HepG2 (cell line): ENCODE measurements around the gene COMMD1. TPM values are rescaled to one million over a fixed set of nuclear protein-coding genes. Genes with fewer than 3 reads are reported as not detected.
A peak's percentile ranks its signal among the peaks of the same experiment; 100 is the strongest.

Experiments used
- ARNT ChIP-seq: fragments of 450-650 bp; IDR thresholded peaks from 2 replicates; pipeline ENCODE4 v1.6.1; 2017
- ATF7 ChIP-seq, 2 experiments: fragments of 450-650 bp in 1 of 2; sonication (generic) in 1 of 2; formaldehyde crosslinking in 1 of 2; IDR thresholded peaks; 2 replicates each; pipeline versions ENCODE4 v1.4.0 to v1.6.1; 2016 to 2020; ENCODE audit warnings: antibody characterized with exemption in 1 of 2, mild to moderate bottlenecking in 1 of 2, missing genetic modification reagents in 1 of 2
- ETV6 ChIP-seq: sonication (generic); formaldehyde crosslinking; conservative IDR thresholded peaks from 2 replicates; pipeline ENCODE4 v1.4.0; 2020; ENCODE audit warnings: missing genetic modification reagents
- HMG20A ChIP-seq: IDR thresholded peaks from 2 replicates; pipeline ENCODE4 v1.6.1; 2016; ENCODE audit warnings: borderline replicate concordance
- MBNL3 ChIP-seq: fragments of 250-450 bp; sonication (Bioruptor Pico); conservative IDR thresholded peaks from 2 replicates; pipeline ENCODE4 v1.8.0; 2022; ENCODE audit warnings: mild to moderate bottlenecking, inconsistent platforms
- RFX1 ChIP-seq: fragments of 450-650 bp; IDR thresholded peaks from 2 replicates; pipeline ENCODE4 v1.6.1; 2017
- SOX6 ChIP-seq, 2 experiments: fragments of 450-650 bp in 1 of 2; sonication (generic) in 1 of 2; formaldehyde crosslinking in 1 of 2; IDR thresholded peaks; 2 replicates each; pipeline versions ENCODE4 v1.4.0 to v1.6.1; 2017 to 2020; ENCODE audit warnings: antibody characterized with exemption in 1 of 2, mild to moderate bottlenecking in 1 of 2, missing genetic modification reagents in 1 of 2
- YEATS2 ChIP-seq: sonication (generic); formaldehyde crosslinking; IDR thresholded peaks from 2 replicates; pipeline ENCODE4 v1.4.0; 2020; ENCODE audit warnings: missing genetic modification reagents, borderline replicate concordance
- ZNF558 ChIP-seq: sonication (generic); formaldehyde crosslinking; IDR thresholded peaks from 2 replicates; pipeline ENCODE4 v1.9.0; 2022; ENCODE audit warnings: mild to moderate bottlenecking, missing genetic modification reagents, borderline replicate concordance
- ZNF616 ChIP-seq: sonication (generic); formaldehyde crosslinking; IDR thresholded peaks from 2 replicates; pipeline ENCODE4 v1.5.0; 2020; ENCODE audit warnings: low read depth, mild to moderate bottlenecking, missing genetic modification reagents
- ZNF780A ChIP-seq: sonication (generic); formaldehyde crosslinking; IDR thresholded peaks from 2 replicates; pipeline ENCODE4 v1.8.0; 2022; ENCODE audit warnings: mild to moderate bottlenecking, missing genetic modification reagents, moderate library complexity
- polyA plus RNA-seq, 8 experiments: library from polyadenylated mRNA; depleted of rRNA in 3 of 8; stranded (reverse) in 7 of 8; unstranded in 1 of 8; fragments of >200 nt; fragmentation: Illumina TruSeq in 4 of 8; extraction: Trizol in 4 of 8; gene quantifications; 2 replicates each; pipeline versions ENCODE4 v1.2.1 to v1.2.3, GENCODE V29; 2011 to 2016; ENCODE audit warnings: low read depth in 4 of 8, missing spikeins in 1 of 8, mixed read lengths in 1 of 8; ENCODE audit not compliant: insufficient read depth in 1 of 8
- total RNA-seq, 5 experiments: library from RNA; depleted of rRNA; stranded (reverse); fragments of >200 nt; fragmentation: Illumina TruSeq; extraction: Trizol; gene quantifications; 2 replicates each; pipeline ENCODE4 v1.2.3, GENCODE V29; 2016; ENCODE audit warnings: low read depth in 1 of 5
- TF ChIP-seq, protein P1 (sequence below): sonication (generic); formaldehyde crosslinking; IDR thresholded peaks from 2 replicates; pipeline ENCODE4 v1.4.0; 2020; ENCODE audit warnings: mild to moderate bottlenecking, missing genetic modification reagents
- TF ChIP-seq, protein P2 (sequence below): sonication (generic); formaldehyde crosslinking; IDR thresholded peaks from 2 replicates; pipeline ENCODE4 v1.4.0; 2020; ENCODE audit warnings: missing genetic modification reagents, borderline replicate concordance
- TF ChIP-seq, protein P3 (sequence below): sonication (generic); formaldehyde crosslinking; IDR thresholded peaks from 2 replicates; pipeline ENCODE4 v1.4.0; 2020; ENCODE audit warnings: low read depth, mild to moderate bottlenecking, missing genetic modification reagents
- TF ChIP-seq, protein P4 (sequence below): sonication (generic); formaldehyde crosslinking; IDR thresholded peaks from 2 replicates; pipeline ENCODE4 v1.5.1; 2020; ENCODE audit warnings: mild to moderate bottlenecking, missing genetic modification reagents, borderline replicate concordance
- TF ChIP-seq, protein P5 (sequence below): sonication (generic); formaldehyde crosslinking; IDR thresholded peaks from 2 replicates; pipeline ENCODE4 v1.5.0; 2020; ENCODE audit warnings: mild to moderate bottlenecking, missing genetic modification reagents

The COMMD1 gene
- total and polyA plus RNA-seq, 2 of the 13 experiments (the other 11 are each of a cell fraction or from before 2014, with no cell fraction given): 25.7 to 105 TPM

DNA sequence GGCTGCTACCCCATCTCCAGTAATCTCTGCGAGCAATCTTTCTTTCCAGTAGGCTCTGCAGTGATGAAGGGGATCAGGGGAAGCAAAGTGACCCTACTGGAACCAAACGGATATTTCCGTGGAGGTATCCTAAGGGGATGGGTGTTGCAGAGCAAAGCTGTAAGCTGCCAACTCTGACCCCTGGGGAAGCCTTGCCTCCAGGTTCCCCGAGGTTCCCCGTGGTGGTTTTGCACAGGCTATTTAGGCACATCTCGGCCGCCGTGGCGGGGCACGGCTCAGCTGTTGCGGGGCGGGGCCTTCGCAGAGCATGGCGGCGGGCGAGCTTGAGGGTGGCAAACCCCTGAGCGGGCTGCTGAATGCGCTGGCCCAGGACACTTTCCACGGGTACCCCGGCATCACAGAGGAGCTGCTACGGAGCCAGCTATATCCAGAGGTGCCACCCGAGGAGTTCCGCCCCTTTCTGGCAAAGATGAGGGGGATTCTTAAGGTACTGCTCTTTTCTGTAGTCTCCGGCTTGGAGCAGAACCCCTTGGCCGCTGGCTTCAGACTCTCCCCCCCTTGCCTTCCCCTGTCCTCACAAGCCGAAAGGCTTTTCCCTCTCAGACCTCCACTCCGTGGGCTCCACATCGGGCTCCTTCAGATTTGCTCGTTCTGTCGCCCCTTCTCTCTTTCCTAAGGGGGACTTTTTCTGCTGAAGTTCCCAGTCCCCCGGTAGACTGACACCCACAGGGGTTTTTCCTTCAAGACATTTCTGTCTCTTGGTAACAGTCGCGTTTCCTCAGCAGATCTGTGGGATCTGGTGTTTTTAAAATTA lies at the start of gene COMMD1 (continued):
- TF ChIP-seq, protein P1, sequence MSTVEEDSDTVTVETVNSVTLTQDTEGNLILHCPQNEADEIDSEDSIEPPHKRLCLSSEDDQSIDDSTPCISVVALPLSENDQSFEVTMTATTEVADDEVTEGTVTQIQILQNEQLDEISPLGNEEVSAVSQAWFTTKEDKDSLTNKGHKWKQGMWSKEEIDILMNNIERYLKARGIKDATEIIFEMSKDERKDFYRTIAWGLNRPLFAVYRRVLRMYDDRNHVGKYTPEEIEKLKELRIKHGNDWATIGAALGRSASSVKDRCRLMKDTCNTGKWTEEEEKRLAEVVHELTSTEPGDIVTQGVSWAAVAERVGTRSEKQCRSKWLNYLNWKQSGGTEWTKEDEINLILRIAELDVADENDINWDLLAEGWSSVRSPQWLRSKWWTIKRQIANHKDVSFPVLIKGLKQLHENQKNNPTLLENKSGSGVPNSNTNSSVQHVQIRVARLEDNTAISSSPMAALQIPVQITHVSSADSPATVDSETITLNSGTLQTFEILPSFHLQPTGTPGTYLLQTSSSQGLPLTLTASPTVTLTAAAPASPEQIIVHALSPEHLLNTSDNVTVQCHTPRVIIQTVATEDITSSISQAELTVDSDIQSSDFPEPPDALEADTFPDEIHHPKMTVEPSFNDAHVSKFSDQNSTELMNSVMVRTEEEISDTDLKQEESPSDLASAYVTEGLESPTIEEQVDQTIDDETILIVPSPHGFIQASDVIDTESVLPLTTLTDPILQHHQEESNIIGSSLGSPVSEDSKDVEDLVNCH (CRISPR knock-in tag): no peak
- TF ChIP-seq, protein P2, sequence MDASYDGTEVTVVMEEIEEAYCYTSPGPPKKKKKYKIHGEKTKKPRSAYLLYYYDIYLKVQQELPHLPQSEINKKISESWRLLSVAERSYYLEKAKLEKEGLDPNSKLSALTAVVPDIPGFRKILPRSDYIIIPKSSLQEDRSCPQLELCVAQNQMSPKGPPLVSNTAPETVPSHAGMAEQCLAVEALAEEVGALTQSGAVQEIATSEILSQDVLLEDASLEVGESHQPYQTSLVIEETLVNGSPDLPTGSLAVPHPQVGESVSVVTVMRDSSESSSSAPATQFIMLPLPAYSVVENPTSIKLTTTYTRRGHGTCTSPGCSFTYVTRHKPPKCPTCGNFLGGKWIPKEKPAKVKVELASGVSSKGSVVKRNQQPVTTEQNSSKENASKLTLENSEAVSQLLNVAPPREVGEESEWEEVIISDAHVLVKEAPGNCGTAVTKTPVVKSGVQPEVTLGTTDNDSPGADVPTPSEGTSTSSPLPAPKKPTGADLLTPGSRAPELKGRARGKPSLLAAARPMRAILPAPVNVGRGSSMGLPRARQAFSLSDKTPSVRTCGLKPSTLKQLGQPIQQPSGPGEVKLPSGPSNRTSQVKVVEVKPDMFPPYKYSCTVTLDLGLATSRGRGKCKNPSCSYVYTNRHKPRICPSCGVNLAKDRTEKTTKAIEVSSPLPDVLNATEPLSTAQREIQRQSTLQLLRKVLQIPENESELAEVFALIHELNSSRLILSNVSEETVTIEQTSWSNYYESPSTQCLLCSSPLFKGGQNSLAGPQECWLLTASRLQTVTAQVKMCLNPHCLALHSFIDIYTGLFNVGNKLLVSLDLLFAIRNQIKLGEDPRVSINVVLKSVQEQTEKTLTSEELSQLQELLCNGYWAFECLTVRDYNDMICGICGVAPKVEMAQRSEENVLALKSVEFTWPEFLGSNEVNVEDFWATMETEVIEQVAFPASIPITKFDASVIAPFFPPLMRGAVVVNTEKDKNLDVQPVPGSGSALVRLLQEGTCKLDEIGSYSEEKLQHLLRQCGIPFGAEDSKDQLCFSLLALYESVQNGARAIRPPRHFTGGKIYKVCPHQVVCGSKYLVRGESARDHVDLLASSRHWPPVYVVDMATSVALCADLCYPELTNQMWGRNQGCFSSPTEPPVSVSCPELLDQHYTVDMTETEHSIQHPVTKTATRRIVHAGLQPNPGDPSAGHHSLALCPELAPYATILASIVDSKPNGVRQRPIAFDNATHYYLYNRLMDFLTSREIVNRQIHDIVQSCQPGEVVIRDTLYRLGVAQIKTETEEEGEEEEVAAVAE (CRISPR knock-in tag): 0 out of 2 replicates have a peak, but pooled peaks have one; percentile 33
- TF ChIP-seq, protein P3, sequence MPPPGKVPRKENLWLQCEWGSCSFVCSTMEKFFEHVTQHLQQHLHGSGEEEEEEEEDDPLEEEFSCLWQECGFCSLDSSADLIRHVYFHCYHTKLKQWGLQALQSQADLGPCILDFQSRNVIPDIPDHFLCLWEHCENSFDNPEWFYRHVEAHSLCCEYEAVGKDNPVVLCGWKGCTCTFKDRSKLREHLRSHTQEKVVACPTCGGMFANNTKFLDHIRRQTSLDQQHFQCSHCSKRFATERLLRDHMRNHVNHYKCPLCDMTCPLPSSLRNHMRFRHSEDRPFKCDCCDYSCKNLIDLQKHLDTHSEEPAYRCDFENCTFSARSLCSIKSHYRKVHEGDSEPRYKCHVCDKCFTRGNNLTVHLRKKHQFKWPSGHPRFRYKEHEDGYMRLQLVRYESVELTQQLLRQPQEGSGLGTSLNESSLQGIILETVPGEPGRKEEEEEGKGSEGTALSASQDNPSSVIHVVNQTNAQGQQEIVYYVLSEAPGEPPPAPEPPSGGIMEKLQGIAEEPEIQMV (CRISPR knock-in tag): peak; percentile 82
- peak; percentile 96 for TF ChIP-seq YEATS2 (CRISPR knock-in tag)
- 0 out of 2 replicates have a peak, but pooled peaks have one; percentile 75 for TF ChIP-seq ZNF558 (CRISPR knock-in tag)
- TF ChIP-seq, protein P4, sequence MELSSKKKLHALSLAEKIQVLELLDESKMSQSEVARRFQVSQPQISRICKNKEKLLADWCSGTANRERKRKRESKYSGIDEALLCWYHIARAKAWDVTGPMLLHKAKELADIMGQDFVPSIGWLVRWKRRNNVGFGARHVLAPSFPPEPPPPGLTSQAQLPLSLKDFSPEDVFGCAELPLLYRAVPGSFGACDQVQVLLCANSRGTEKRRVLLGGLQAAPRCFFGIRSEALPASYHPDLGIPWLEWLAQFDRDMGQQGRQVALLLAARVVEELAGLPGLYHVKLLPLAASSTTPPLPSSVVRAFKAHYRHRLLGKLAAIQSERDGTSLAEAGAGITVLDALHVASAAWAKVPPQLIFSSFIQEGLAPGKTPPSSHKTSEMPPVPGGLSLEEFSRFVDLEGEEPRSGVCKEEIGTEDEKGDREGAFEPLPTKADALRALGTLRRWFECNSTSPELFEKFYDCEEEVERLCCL (CRISPR knock-in tag): no peak
- peak; percentile 20; the same call in 1 of the 2 replicates for TF ChIP-seq HMG20A (CRISPR knock-in tag)
- TF ChIP-seq RFX1: no peak
- no peak for TF ChIP-seq ZNF780A (CRISPR knock-in tag)
- no peak for TF ChIP-seq SOX6 (IDR thresholded peaks at IDR 0.05)
- peak; percentile 77 for TF ChIP-seq SOX6 (CRISPR knock-in tag; IDR thresholded peaks at IDR 0.05)
- TF ChIP-seq MBNL3 (CRISPR knock-in tag): no peak
- peak; percentile 29; the same call in 1 of the 2 replicates for TF ChIP-seq ETV6
- no peak for TF ChIP-seq ATF7 (IDR thresholded peaks at IDR 0.05)
- TF ChIP-seq ATF7 (CRISPR knock-in tag; IDR thresholded peaks at IDR 0.05): no peak
- TF ChIP-seq ZNF616 (CRISPR knock-in tag): peak; percentile 86
- no peak for TF ChIP-seq ARNT
- TF ChIP-seq, protein P5, sequence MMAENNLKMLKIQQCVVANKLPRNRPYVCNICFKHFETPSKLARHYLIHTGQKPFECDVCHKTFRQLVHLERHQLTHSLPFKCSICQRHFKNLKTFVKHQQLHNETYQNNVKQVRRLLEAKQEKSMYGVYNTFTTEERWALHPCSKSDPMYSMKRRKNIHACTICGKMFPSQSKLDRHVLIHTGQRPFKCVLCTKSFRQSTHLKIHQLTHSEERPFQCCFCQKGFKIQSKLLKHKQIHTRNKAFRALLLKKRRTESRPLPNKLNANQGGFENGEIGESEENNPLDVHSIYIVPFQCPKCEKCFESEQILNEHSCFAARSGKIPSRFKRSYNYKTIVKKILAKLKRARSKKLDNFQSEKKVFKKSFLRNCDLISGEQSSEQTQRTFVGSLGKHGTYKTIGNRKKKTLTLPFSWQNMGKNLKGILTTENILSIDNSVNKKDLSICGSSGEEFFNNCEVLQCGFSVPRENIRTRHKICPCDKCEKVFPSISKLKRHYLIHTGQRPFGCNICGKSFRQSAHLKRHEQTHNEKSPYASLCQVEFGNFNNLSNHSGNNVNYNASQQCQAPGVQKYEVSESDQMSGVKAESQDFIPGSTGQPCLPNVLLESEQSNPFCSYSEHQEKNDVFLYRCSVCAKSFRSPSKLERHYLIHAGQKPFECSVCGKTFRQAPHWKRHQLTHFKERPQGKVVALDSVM: 0 out of 2 replicates have a peak, but pooled peaks have one; percentile 33
